ENCODE data around the gene GJB2. TPM values are rescaled to one million over a fixed set of nuclear protein-coding genes. Genes with fewer than 3 reads are reported as not detected.
A peak's percentile ranks its signal among the peaks of the same experiment; 100 is the strongest.

The GJB2 gene
- total and polyA plus RNA-seq, 2 of the 4 experiments (the other 2 are of a cell fraction) = under 0.01 to 0.17 TPM

DNA sequence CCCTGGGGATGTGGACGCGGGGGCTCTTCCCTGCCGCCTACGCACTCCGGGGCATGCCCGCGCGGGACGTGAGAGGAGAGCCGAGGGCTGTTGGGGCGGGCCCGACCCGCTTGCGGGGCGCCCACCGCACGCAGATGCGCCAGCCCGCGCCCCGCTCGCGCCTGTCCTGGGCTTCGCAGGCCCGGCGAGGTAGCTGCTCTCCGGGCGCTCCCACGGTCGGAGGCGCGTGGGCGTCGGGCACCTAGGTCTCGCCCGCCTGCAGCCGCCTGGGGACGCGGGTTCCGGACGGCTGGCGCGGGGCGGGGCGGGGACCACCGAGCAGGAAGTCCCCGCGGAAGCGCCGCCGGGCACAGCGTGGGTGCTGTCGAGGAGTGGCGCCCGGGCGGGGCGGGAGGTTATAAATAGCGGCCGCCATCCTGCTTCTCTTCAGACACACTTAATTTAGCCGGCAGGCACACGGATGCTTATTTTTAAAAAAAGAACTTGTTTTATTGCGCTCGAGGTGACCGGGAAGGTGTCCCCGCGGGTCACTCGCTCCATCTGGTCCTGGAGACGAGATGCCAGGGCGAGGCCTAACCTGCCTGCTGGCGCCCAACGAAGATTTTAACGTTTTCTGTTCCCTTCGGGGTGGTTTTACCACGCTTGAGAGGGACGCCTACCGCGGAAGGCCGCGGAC, 31.3 kb downstream of the GJB2 start:
- Histone ChIP-seq H3K9me1 (ENCODE audit: insufficient read depth, low read length) (no peaks in the 10 kb centered on the region; the same call in 1 of the 2 replicates), H3K18ac (ENCODE audit: low read depth, low read length) (no peak overlapping the region), H4K20me1 (ENCODE audit: insufficient read depth, low read length) (no peaks in the 10 kb centered on the region), H2AK9ac (replicated peaks; ENCODE audit: low read depth, low read length, poor library complexity) (peak overlapping the region; percentile 56), H3K36me3 (ENCODE audit: control insufficient read depth, insufficient read depth, low read length) (no peaks in the 10 kb centered on the region), H2BK120ac (ENCODE audit: low read depth, low read length) (no peak overlapping the region), H3K9ac (ENCODE audit: low read depth, low read length) (no peak overlapping the region), H3K79me1 (ENCODE audit: low read depth in 1 of 2, low read length in 2 of 2) (peaks cover 0 to 7% of the 10 kb centered on the region in 2 experiments; a peak in 2 of 4 replicates), H3K27me3 (ENCODE audit: control insufficient read depth, insufficient read depth, low read length) (peaks cover under 1% of the 10 kb centered on the region; the same call in 1 of the 2 replicates), H3K4me1 (ENCODE audit: control insufficient read depth, insufficient read depth, low read length) (peaks cover 3% of the 10 kb centered on the region), H2BK5ac (ENCODE audit: low read depth, low read length, poor library complexity, severe bottlenecking) (no peak overlapping the region), H3K27ac (ENCODE audit: insufficient read depth, low read length) (no peak overlapping the region; the same call in 1 of the 2 replicates), H4K5ac (ENCODE audit: low read depth, low read length) (no peak overlapping the region), H3K9me3 (ENCODE audit: control insufficient read depth, insufficient read depth, low read length) (no peaks in the 10 kb centered on the region), H2AK5ac (ENCODE audit: low read depth, low read length) (no peak overlapping the region), H4K8ac (ENCODE audit: low read depth in 2 of 2, low read length in 2 of 2) (no peak overlapping the region; a peak in 1 of 4 replicates), H2BK15ac (ENCODE audit: low read depth, low read length) (no peak overlapping the region), H3K4me3 (ENCODE audit: insufficient read depth, low read depth, low read length) (peak overlapping the region; percentile 68), H4K91ac (ENCODE audit: insufficient read depth, low read depth, low read length) (no peak overlapping the region), H2AFZ (replicated peaks; ENCODE audit: low read length, poor library complexity) (peak overlapping the region; percentile 92), H3K56ac (ENCODE audit: extremely low read depth, insufficient read depth, low read length) (no peak overlapping the region), H2BK20ac (ENCODE audit: low read depth, low read length) (no peak overlapping the region), H3K4me2 (ENCODE audit: low read depth, low read length) (peak overlapping the region; percentile 66), H3K4ac (ENCODE audit: low read depth, low read length) (0 out of 2 replicates have a peak overlapping the region, but pooled peaks have one; percentile 4), H3K14ac (replicated peaks; ENCODE audit: low read depth, low read length) (no peak overlapping the region), H3K23ac (ENCODE audit: low read depth, low read length) (no peak overlapping the region)
- TF ChIP-seq POLR2A (IDR thresholded peaks at IDR 0.05; ENCODE audit: low read depth, low read length) (no peak), CEBPB (IDR thresholded peaks at IDR 0.05; ENCODE audit: low read depth, low read length) (no peak), MAFK (IDR thresholded peaks at IDR 0.05; ENCODE audit: low read depth, low read length) (no peak), SMC3 (IDR thresholded peaks at IDR 0.05; ENCODE audit: low read depth, low read length) (no peak), MAZ (IDR thresholded peaks at IDR 0.05; ENCODE audit: borderline replicate concordance, low read depth, low read length) (no peak), MXI1 (IDR thresholded peaks at IDR 0.05; ENCODE audit: borderline replicate concordance, low read depth, low read length) (no peak), RFX5 (IDR thresholded peaks at IDR 0.05; ENCODE audit: low read depth, low read length) (no peak), BHLHE40 (IDR thresholded peaks at IDR 0.05; ENCODE audit: low read depth, low read length) (no peak), RAD21 (IDR thresholded peaks at IDR 0.05; ENCODE audit: low read length) (no peak)
- TF ChIP-seq, protein P1, sequence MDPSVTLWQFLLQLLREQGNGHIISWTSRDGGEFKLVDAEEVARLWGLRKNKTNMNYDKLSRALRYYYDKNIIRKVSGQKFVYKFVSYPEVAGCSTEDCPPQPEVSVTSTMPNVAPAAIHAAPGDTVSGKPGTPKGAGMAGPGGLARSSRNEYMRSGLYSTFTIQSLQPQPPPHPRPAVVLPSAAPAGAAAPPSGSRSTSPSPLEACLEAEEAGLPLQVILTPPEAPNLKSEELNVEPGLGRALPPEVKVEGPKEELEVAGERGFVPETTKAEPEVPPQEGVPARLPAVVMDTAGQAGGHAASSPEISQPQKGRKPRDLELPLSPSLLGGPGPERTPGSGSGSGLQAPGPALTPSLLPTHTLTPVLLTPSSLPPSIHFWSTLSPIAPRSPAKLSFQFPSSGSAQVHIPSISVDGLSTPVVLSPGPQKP (IDR thresholded peaks at IDR 0.05; ENCODE audit: borderline replicate concordance, low read depth, low read length) = no peak
- ATAC-seq (ENCODE audit: low read depth) (no peak), DNase-seq (no peak)
- in situ Hi-C loops (cut with MboI; ENCODE audit: low sequenced_read_pairs) = loop anchor here (10.0 to 25.0 kb wide), 2 partner anchors 167 to 524 kb away; partner anchors contain the start of gene MPHOSPH8
- BruUV-seq (replicated peaks) = no TSS peak
- dilution Hi-C loops (cut with HindIII; ENCODE audit: low sequenced_read_pairs, unreplicated experiment) = no loop called here
- intact Hi-C loops (cut with micrococcal nuclease) = loop anchor here (5.0 kb wide), 1 partner anchor 104 kb away; no protein-coding TSS in a partner anchor
- POLR2A ChIA-PET (ENCODE audit: unreplicated experiment) = no interaction called here
- 6% methylated on average over 41 of the region's 79 CpGs; no CpG with 5 or more reads in 1 of the 2 experiments for WGBS, 2 experiments (ENCODE audit: extremely low coverage in 2 of 2, insufficient read length in 1 of 2)
- CTCF ChIA-PET = interaction anchor here (0.6 to 1.2 kb wide), 3 partner anchors 176 to 266 kb away, joined by 3 to 13 read pairs (median 3); no protein-coding TSS in a partner anchor
